Measurements from ENCODE around the gene KIF18B. TPM values are rescaled to one million over a fixed set of nuclear protein-coding genes. Genes with fewer than 3 reads are reported as not detected.

KIF18B gene
- total RNA-seq, 2 experiments from 2014 or later = 42.2 to 126 TPM

DNA sequence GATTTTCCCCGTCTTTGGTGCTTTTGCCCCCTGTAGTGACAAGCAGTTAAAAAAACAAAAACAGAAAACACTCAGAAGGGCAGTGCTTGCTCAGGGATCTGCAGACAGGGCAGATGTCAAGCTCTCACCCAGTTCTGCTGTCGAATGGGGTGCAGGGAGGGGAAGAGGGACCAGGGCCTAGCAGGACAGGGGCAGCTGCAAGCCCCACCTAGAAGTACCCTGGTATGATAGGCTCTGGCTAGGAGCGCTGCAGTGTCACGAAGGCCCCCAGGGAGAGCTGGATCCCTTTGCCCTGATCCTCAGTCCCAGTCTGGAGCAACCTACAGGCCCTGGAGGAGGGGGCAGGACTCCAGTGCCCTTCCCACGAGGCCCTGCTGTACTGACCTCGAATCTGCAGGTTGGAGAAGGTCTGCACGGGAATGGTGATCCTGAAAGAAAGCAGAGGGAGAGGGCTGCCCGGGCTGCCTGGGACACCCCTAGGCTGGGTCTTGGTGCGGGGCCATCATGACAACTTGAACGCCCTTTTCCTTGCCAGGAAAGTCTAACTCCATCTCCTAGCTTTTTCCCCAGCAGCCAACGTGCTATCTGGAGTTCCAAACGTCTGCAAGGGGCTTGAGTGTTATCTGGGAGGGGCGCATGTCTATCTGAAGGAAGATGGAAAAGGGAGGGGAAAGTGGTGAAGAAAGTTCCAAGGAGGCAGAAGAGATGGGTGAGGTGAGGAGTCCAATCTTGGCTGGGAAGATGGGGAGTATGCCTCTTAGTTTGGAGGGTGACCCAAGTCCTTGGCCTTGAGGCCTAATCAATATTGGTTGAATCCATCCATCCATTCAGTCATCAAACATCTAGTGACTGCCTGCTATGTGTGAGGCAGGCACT, 37.1 kb downstream of the KIF18B start:
- H2AFZ ChIP-seq (ENCODE audit: low read length) = no peak overlapping the region
- no peaks in the 10 kb centered on the region for H3K36me3 ChIP-seq (ENCODE audit: insufficient read depth, low read length)
- H3K9me2 ChIP-seq (ENCODE audit: insufficient read depth, low read length) = no peaks in the 10 kb centered on the region
- no peak overlapping the region for H3K4me2 ChIP-seq (ENCODE audit: low read length)
- DNase-seq (ENCODE audit: low spot score) = no peak
- intact Hi-C loops (cut with micrococcal nuclease; ENCODE audit: unreplicated experiment) = no loop called here
- no peaks in the 10 kb centered on the region for H3K79me2 ChIP-seq (ENCODE audit: insufficient read depth, low read depth, low read length)
- CTCF ChIA-PET (ENCODE audit: unreplicated experiment) = interaction anchor here (0.6 kb wide), 2 partner anchors 110 to 236 kb away, joined by 3 to 5 read pairs; no protein-coding TSS in a partner anchor
- no peak overlapping the region for H3K27ac ChIP-seq (ENCODE audit: low read depth, low read length, poor library complexity, severe bottlenecking)
- no peak overlapping the region for H3K4me3 ChIP-seq (ENCODE audit: low read depth, low read length, poor library complexity, severe bottlenecking)
- H3K9me3 ChIP-seq (ENCODE audit: low read length) = no peaks in the 10 kb centered on the region
- POLR2A ChIA-PET = interaction anchor here (0.6 kb wide), 1 partner anchor 10 kb away, joined by 3 read pairs; no protein-coding TSS in a partner anchor
- TF ChIP-seq EZH2phosphoT487 (IDR thresholded peaks at IDR 0.05; ENCODE audit: borderline replicate concordance, low read depth, low read length) = no peak
- TF ChIP-seq, protein P1, sequence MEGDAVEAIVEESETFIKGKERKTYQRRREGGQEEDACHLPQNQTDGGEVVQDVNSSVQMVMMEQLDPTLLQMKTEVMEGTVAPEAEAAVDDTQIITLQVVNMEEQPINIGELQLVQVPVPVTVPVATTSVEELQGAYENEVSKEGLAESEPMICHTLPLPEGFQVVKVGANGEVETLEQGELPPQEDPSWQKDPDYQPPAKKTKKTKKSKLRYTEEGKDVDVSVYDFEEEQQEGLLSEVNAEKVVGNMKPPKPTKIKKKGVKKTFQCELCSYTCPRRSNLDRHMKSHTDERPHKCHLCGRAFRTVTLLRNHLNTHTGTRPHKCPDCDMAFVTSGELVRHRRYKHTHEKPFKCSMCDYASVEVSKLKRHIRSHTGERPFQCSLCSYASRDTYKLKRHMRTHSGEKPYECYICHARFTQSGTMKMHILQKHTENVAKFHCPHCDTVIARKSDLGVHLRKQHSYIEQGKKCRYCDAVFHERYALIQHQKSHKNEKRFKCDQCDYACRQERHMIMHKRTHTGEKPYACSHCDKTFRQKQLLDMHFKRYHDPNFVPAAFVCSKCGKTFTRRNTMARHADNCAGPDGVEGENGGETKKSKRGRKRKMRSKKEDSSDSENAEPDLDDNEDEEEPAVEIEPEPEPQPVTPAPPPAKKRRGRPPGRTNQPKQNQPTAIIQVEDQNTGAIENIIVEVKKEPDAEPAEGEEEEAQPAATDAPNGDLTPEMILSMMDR (conservative IDR thresholded peaks at IDR 0.05; ENCODE audit: low read length) = no peak
- H3K4me1 ChIP-seq (ENCODE audit: insufficient read depth, low read length, poor library complexity, severe bottlenecking) = peaks cover 7% of the 10 kb centered on the region
- H4K20me1 ChIP-seq (ENCODE audit: insufficient read depth, low read length) = no peaks in the 10 kb centered on the region
- BruUV-seq (replicated peaks) = no TSS peak

DNA sequence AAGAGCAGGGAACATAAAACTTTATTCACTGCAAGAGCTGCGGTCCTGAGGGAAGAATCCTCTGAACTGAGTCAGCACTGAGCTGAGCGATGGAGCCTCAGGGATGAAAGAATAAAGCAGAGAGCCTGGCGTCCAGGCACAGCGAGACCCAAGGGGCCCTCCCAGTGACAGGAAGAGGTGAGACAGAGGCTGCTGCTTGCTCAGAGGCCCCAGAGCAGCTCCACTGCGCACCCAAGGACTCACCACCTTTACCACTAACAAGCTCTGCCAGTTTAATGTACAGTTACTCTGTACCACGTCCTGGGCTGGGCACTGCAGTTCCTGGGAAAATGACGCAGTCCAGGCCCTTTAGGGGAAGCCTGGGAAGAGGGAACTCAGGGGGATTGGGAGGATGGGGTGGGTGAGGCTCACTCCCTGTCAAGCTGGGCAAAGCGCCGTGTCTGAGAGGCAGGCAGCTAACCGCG, 37.9 kb downstream of the KIF18B start:
- ChIA-PET CTCF (ENCODE audit: unreplicated experiment) (no interaction called here), POLR2A (no interaction called here)
- H3K4me1 ChIP-seq (ENCODE audit: insufficient read depth, low read length, poor library complexity, severe bottlenecking) = peaks cover 7% of the 10 kb centered on the region
- no peak overlapping the region for H3K4me3 ChIP-seq (ENCODE audit: low read depth, low read length, poor library complexity, severe bottlenecking)
- BruUV-seq (replicated peaks) = no TSS peak
- intact Hi-C loops (cut with micrococcal nuclease; ENCODE audit: unreplicated experiment) = no loop called here
- TF ChIP-seq EZH2phosphoT487 (IDR thresholded peaks at IDR 0.05; ENCODE audit: borderline replicate concordance, low read depth, low read length) = no peak
- TF ChIP-seq, protein P1 (conservative IDR thresholded peaks at IDR 0.05; ENCODE audit: low read length) = no peak
- DNase-seq (ENCODE audit: low spot score) = no peak
- H3K27ac ChIP-seq (ENCODE audit: low read depth, low read length, poor library complexity, severe bottlenecking) = no peak overlapping the region
- H3K9me3 ChIP-seq (ENCODE audit: low read length) = no peaks in the 10 kb centered on the region
- H4K20me1 ChIP-seq (ENCODE audit: insufficient read depth, low read length) = no peaks in the 10 kb centered on the region
- no peak overlapping the region for H2AFZ ChIP-seq (ENCODE audit: low read length)
- H3K4me2 ChIP-seq (ENCODE audit: low read length) = no peak overlapping the region
- H3K9me2 ChIP-seq (ENCODE audit: insufficient read depth, low read length) = no peaks in the 10 kb centered on the region
- no peaks in the 10 kb centered on the region for H3K79me2 ChIP-seq (ENCODE audit: insufficient read depth, low read depth, low read length)
- no peaks in the 10 kb centered on the region for H3K36me3 ChIP-seq (ENCODE audit: insufficient read depth, low read length)

DNA sequence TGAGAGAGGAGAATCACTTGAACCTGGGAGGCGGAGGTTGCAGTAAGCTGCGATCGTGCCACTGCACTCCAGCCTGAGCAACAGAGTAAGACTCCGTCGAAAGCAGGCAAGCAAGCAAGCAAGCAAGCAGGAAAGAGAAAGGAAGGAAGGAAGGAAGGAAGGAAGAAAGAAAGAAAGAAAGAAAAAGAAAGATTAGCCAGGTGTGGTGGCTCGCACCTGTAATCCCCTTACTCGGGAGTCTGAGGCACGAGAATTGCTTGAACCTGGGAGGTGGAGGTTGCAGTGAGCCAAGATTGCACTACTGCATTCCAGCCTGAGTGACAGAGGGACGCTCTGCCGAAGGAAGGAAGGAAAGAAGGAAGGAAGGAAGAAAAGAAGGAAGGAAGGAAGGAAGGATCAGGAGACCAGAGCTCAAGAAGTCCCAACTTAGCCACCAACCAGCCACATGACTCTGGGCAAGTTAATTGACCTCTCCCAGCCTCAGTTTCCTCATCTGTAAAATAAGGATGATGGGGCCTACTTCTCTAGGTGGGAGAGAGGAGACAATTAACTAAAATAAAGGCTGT, 38.7 kb downstream of the KIF18B start:
- Histone ChIP-seq H3K4me1 (ENCODE audit: insufficient read depth, low read length, poor library complexity, severe bottlenecking) (no peaks in the 10 kb centered on the region), H3K79me2 (ENCODE audit: insufficient read depth, low read depth, low read length) (no peaks in the 10 kb centered on the region), H3K4me2 (ENCODE audit: low read length) (no peak overlapping the region), H3K9me3 (ENCODE audit: low read length) (no peaks in the 10 kb centered on the region), H3K27ac (ENCODE audit: low read depth, low read length, poor library complexity, severe bottlenecking) (no peak overlapping the region), H4K20me1 (ENCODE audit: insufficient read depth, low read length) (no peaks in the 10 kb centered on the region), H3K4me3 (ENCODE audit: low read depth, low read length, poor library complexity, severe bottlenecking) (no peak overlapping the region), H3K9me2 (ENCODE audit: insufficient read depth, low read length) (no peaks in the 10 kb centered on the region), H3K36me3 (ENCODE audit: insufficient read depth, low read length) (no peaks in the 10 kb centered on the region), H2AFZ (ENCODE audit: low read length) (no peak overlapping the region)
- no peak for TF ChIP-seq EZH2phosphoT487 (IDR thresholded peaks at IDR 0.05; ENCODE audit: borderline replicate concordance, low read depth, low read length)
- TF ChIP-seq, protein P1 (conservative IDR thresholded peaks at IDR 0.05; ENCODE audit: low read length) = no peak
- DNase-seq (ENCODE audit: low spot score) = no peak
- intact Hi-C loops (cut with micrococcal nuclease; ENCODE audit: unreplicated experiment) = no loop called here
- CTCF ChIA-PET (ENCODE audit: unreplicated experiment) = no interaction called here
- no TSS peak for BruUV-seq (replicated peaks)
- POLR2A ChIA-PET = no interaction called here

Data from OCI-LY7 (cell line).